ENCODE results near the gene STIM2. TPM values are rescaled to one million over a fixed set of nuclear protein-coding genes. Genes with fewer than 3 reads are reported as not detected.

The STIM2 gene
- total RNA-seq, 4 donors from 2014 or later = 9.6 to 12.2 (median 10.1) TPM

- Histone ChIP-seq H3K27me3 (no peaks in the 10 kb centered on the region), H3K9me3 (no peaks in the 10 kb centered on the region), H3K36me3 (no peaks in the 10 kb centered on the region), H3K27ac (replicated peaks in 1 of 4) (peak overlapping the region; percentile 75 to 81 (median 80)), H3K4me1 (peaks cover 17 to 35% (median 33%) of the 10 kb centered on the region in 4 donors), H3K4me3 (peak overlapping the region; percentile 66 to 76 (median 70))
- intact Hi-C loops (cut with DNase I) = loop anchor here (2.0 to 10.0 kb wide), 2 partner anchors 153 to 273 kb away; partner anchors contain the start of gene TBC1D19
- under 1% methylated on average over 34 of the region's 65 CpGs for WGBS
- peak; percentile 94 for DNase-seq (ENCODE audit: extremely low spot score)
- TF ChIP-seq POLR2A (IDR thresholded peaks at IDR 0.05; ENCODE audit: low read depth) (no peak), EP300 (IDR thresholded peaks at IDR 0.05) (no peak), POLR2AphosphoS5 (IDR thresholded peaks at IDR 0.05) (peak; percentile 75 to 85), CTCF (IDR thresholded peaks at IDR 0.05) (peak in 1 of 3 experiments; percentile 14)
These were observed 3.2 kb upstream of the STIM2 start for GRCh38 chr4:26857278-26858034.

DNA sequence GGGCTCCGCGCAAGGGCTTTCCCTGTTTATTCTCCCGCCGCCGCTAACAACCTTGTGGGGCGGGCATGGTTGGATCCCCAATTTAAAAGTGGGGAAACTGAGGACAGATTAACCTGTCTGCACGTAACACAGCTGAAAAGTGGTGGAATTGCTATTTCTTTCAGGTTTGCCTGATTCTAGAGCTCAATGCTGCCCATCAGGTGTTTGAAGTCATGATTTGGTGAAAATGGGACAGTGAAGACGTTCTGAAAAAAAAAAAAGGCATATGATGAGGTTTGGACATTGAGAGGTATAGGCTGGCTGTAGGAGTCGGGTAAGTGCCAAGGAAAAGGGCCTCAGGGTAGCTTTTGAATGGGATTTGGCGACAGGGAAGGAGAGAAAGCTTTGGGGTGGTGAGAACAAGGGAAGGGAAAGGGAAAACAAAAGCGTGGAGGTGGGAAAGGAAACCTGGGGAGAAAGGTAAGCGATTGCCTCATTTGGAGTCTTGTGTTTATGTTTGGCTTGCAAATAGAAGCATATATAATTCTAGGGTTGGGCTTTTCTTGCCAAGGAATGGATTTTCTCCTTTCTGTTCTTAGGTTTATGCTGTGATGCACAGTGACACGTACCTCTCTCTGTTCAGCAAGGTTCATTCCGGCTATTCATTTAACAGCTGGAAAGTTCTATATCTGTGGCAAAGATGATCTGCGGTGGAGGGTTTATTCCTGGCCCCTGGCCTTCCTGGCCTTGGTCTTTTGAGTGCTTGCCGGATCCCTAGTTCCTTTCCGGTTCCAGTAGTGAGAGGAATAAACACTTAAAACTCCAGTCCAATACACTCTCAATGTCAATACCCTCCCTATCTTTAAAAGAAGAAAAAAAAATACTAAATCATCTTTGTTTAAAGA lies 2.4 kb upstream of the STIM2 start:
- intact Hi-C loops (cut with DNase I) = loop anchor here (10.0 kb wide), 1 partner anchor 273 kb away; the partner anchor contains the start of gene TBC1D19
- Histone ChIP-seq H3K4me3 (peak overlapping the region; percentile 66 to 76 (median 70)), H3K27me3 (no peaks in the 10 kb centered on the region), H3K27ac (replicated peaks in 1 of 4) (peak overlapping the region; percentile 75 to 81 (median 80)), H3K36me3 (no peaks in the 10 kb centered on the region), H3K4me1 (peaks cover 21 to 41% (median 39%) of the 10 kb centered on the region in 4 donors), H3K9me3 (no peaks in the 10 kb centered on the region)
- no peak for TF ChIP-seq EP300 (IDR thresholded peaks at IDR 0.05)
- TF ChIP-seq POLR2AphosphoS5 (IDR thresholded peaks at IDR 0.05) = no peak
- no peak for TF ChIP-seq CTCF (IDR thresholded peaks at IDR 0.05)
- TF ChIP-seq POLR2A (IDR thresholded peaks at IDR 0.05; ENCODE audit: low read depth) = no peak
- DNase-seq (ENCODE audit: extremely low spot score) = no peak
- 17% methylated on average over 17 of the region's 17 CpGs for WGBS

GRCh38 chr4:26858947-26859401 lies 1.7 kb upstream of the STIM2 start:
- no peaks in the 10 kb centered on the region for H3K9me3 ChIP-seq
- DNase-seq (ENCODE audit: extremely low spot score) = no peak
- H3K36me3 ChIP-seq = no peaks in the 10 kb centered on the region
- TF ChIP-seq EP300 (IDR thresholded peaks at IDR 0.05) (no peak), POLR2AphosphoS5 (IDR thresholded peaks at IDR 0.05) (no peak), POLR2A (IDR thresholded peaks at IDR 0.05; ENCODE audit: low read depth) (no peak), CTCF (IDR thresholded peaks at IDR 0.05) (no peak)
- 73% methylated on average over 3 of the region's 3 CpGs for WGBS
- H3K27me3 ChIP-seq = no peaks in the 10 kb centered on the region
- intact Hi-C loops (cut with DNase I) = loop anchor here (10.0 kb wide), 1 partner anchor 274 kb away; the partner anchor contains the start of gene TBC1D19
- H3K27ac ChIP-seq (replicated peaks in 1 of 4) = no peak overlapping the region
- H3K4me3 ChIP-seq = peak overlapping the region in 1 of 4 donors; percentile 76
- peaks cover 21 to 47% (median 39%) of the 10 kb centered on the region in 4 donors for H3K4me1 ChIP-seq

DNA sequence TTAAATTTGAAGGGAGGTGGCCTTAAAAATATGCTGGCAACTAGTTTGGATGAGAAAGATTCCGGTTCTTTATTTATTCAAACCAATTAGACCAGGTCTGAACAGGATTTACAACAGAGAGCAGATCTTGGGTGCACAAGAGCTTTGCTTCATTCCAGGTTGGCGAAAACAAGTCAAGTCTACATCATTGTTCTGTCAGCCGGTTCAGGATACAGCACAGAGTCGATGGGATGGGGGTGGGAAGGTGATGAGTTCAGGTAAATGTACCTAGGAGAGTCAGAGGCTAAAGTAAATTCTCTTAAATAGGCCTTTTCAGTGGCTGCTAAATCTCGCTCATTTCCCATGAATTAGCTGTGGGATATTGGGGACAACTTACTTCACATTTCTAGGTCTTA lies 882 bp upstream of the STIM2 start:
- no peaks in the 10 kb centered on the region for H3K9me3 ChIP-seq
- no peak for DNase-seq (ENCODE audit: extremely low spot score)
- H3K27me3 ChIP-seq = no peaks in the 10 kb centered on the region
- peak overlapping the region; percentile 95 to 96 (median 96) for H3K27ac ChIP-seq (replicated peaks in 1 of 4)
- no peaks in the 10 kb centered on the region for H3K36me3 ChIP-seq
- peaks cover 21 to 50% (median 39%) of the 10 kb centered on the region in 4 donors for H3K4me1 ChIP-seq
- 57% methylated on average over 5 of the region's 5 CpGs for WGBS
- peak overlapping the region; percentile 79 to 85 (median 82) for H3K4me3 ChIP-seq
- TF ChIP-seq EP300 (IDR thresholded peaks at IDR 0.05) = no peak
- TF ChIP-seq POLR2A (IDR thresholded peaks at IDR 0.05; ENCODE audit: low read depth) = no peak
- intact Hi-C loops (cut with DNase I) = loop anchor here (5.0 to 10.0 kb wide), 2 partner anchors 275 to 947 kb away; partner anchors contain the start of genes SMIM20 and TBC1D19

All from esophagus muscularis mucosa (tissue), 4 donors.